ENCODE measurements around the gene SDF4.
A peak's percentile ranks its signal among the peaks of the same experiment; 100 is the strongest.

The SDF4 gene

GRCh38 chr1:1233567-1233892, 1.7 kb upstream of the SDF4 start:
- no peak overlapping the region for H3K9ac ChIP-seq (ENCODE audit: low read length)
- no peak overlapping the region for H3K4me3 ChIP-seq (ENCODE audit: low read depth, low read length)
- no peak overlapping the region for H4K91ac ChIP-seq (ENCODE audit: low read depth, low read length)
- no peak overlapping the region for H4K12ac ChIP-seq (ENCODE audit: low read depth, low read length)
- H3K4me1 ChIP-seq (ENCODE audit: control insufficient read depth in 1 of 2, insufficient read depth in 2 of 2, low read length in 2 of 2) = peaks cover 16 to 27% of the 10 kb centered on the region in 2 experiments
- no peak overlapping the region for H3K14ac ChIP-seq (ENCODE audit: low read length)
- H2AK5ac ChIP-seq (ENCODE audit: low read length) = no peak overlapping the region
- peaks cover 15 to 20% of the 10 kb centered on the region in 2 experiments for H3K36me3 ChIP-seq (ENCODE audit: control insufficient read depth in 1 of 2, insufficient read depth in 2 of 2, low read length in 2 of 2)
- WGBS (ENCODE audit: extremely low coverage, insufficient coverage, insufficient read length) = no CpG with 5 or more reads among the region's 15 CpGs
- H3K27me3 ChIP-seq (ENCODE audit: insufficient read depth, low read length) = no peaks in the 10 kb centered on the region
- H2BK120ac ChIP-seq (ENCODE audit: insufficient read depth, low read length, poor library complexity) = no peak overlapping the region
- H3K4me2 ChIP-seq (ENCODE audit: low read length) = no peak overlapping the region
- H3K9me3 ChIP-seq (ENCODE audit: insufficient read depth, low read depth, low read length) = peaks cover 12% of the 10 kb centered on the region
- no peak overlapping the region for H3K23ac ChIP-seq (ENCODE audit: low read length)
- no peak overlapping the region for H2AFZ ChIP-seq (ENCODE audit: insufficient read depth, low read length, poor library complexity)
- peaks cover 13% of the 10 kb centered on the region for H3K79me1 ChIP-seq (ENCODE audit: low read length)
- H4K8ac ChIP-seq (ENCODE audit: low read depth, low read length) = no peak overlapping the region
- DNase-seq = no peak
- H2BK12ac ChIP-seq (ENCODE audit: low read length) = no peak overlapping the region
- H3K18ac ChIP-seq (ENCODE audit: low read length) = no peak overlapping the region
- no peak overlapping the region for H2BK5ac ChIP-seq (ENCODE audit: low read depth, low read length, poor library complexity)
- no peak overlapping the region for H3K27ac ChIP-seq (ENCODE audit: low read depth, low read length)
- no peak overlapping the region for H3K4ac ChIP-seq (ENCODE audit: low read depth, low read length)
- H3K79me2 ChIP-seq (ENCODE audit: control insufficient read depth, insufficient read depth, low read length, poor library complexity) = peaks cover 14% of the 10 kb centered on the region

GRCh38 chr1:1232796-1233566, 1.2 kb upstream of the SDF4 start:
- H3K18ac ChIP-seq (ENCODE audit: low read length) = peak overlapping the region; percentile 86
- peaks cover 16 to 21% of the 10 kb centered on the region in 2 experiments for H3K4me1 ChIP-seq (ENCODE audit: control insufficient read depth in 1 of 2, insufficient read depth in 2 of 2, low read length in 2 of 2)
- peak overlapping the region; percentile 24 for H3K14ac ChIP-seq (ENCODE audit: low read length)
- peak overlapping the region; percentile 55 for H3K4ac ChIP-seq (ENCODE audit: low read depth, low read length)
- peak overlapping the region; percentile 78 for H4K12ac ChIP-seq (ENCODE audit: low read depth, low read length)
- H3K23ac ChIP-seq (ENCODE audit: low read length) = no peak overlapping the region
- peak overlapping the region; percentile 100 for H2AK5ac ChIP-seq (ENCODE audit: low read length)
- no peak overlapping the region for H2BK5ac ChIP-seq (ENCODE audit: low read depth, low read length, poor library complexity)
- peak overlapping the region; percentile 95 for H4K91ac ChIP-seq (ENCODE audit: low read depth, low read length)
- no peak overlapping the region for H2BK120ac ChIP-seq (ENCODE audit: insufficient read depth, low read length, poor library complexity)
- no peak overlapping the region for H3K27ac ChIP-seq (ENCODE audit: low read depth, low read length)
- no peak overlapping the region for H3K9ac ChIP-seq (ENCODE audit: low read length)
- peak overlapping the region; percentile 1 for H3K4me3 ChIP-seq (ENCODE audit: low read depth, low read length)
- peaks cover 12% of the 10 kb centered on the region for H3K9me3 ChIP-seq (ENCODE audit: insufficient read depth, low read depth, low read length)
- H3K27me3 ChIP-seq (ENCODE audit: insufficient read depth, low read length) = no peaks in the 10 kb centered on the region
- H4K8ac ChIP-seq (ENCODE audit: low read depth, low read length) = peak overlapping the region; percentile 97
- H3K4me2 ChIP-seq (ENCODE audit: low read length) = peak overlapping the region; percentile 87
- DNase-seq = no peak
- H2AFZ ChIP-seq (ENCODE audit: insufficient read depth, low read length, poor library complexity) = peak overlapping the region; percentile 97
- H3K79me2 ChIP-seq (ENCODE audit: control insufficient read depth, insufficient read depth, low read length, poor library complexity) = peaks cover 14% of the 10 kb centered on the region
- H2BK12ac ChIP-seq (ENCODE audit: low read length) = peak overlapping the region; percentile 16
- peaks cover 10% of the 10 kb centered on the region for H3K79me1 ChIP-seq (ENCODE audit: low read length)
- WGBS (ENCODE audit: extremely low coverage, insufficient coverage, insufficient read length) = no CpG with 5 or more reads among the region's 98 CpGs
- H3K36me3 ChIP-seq (ENCODE audit: control insufficient read depth in 1 of 2, insufficient read depth in 2 of 2, low read length in 2 of 2) = peaks cover 20 to 26% of the 10 kb centered on the region in 2 experiments

- no peaks in the 10 kb centered on the region for H3K27me3 ChIP-seq (ENCODE audit: insufficient read depth, low read length)
- peak within 1 kb of the TSS; percentile 16 for H2BK12ac ChIP-seq (ENCODE audit: low read length)
- H2AK5ac ChIP-seq (ENCODE audit: low read length) = peak within 1 kb of the TSS; percentile 100
- WGBS (ENCODE audit: extremely low coverage, insufficient coverage, insufficient read length) = no CpG with 5 or more reads among the region's 100 CpGs
- peak within 1 kb of the TSS; percentile 94 for H2BK120ac ChIP-seq (ENCODE audit: insufficient read depth, low read length, poor library complexity)
- peak within 1 kb of the TSS; percentile 96 for H4K91ac ChIP-seq (ENCODE audit: low read depth, low read length)
- H3K9ac ChIP-seq (ENCODE audit: low read length) = peak within 1 kb of the TSS; percentile 96
- H2AFZ ChIP-seq (ENCODE audit: insufficient read depth, low read length, poor library complexity) = peak within 1 kb of the TSS; percentile 99
- peaks cover 12% of the 10 kb centered on the region for H3K9me3 ChIP-seq (ENCODE audit: insufficient read depth, low read depth, low read length)
- H3K4ac ChIP-seq (ENCODE audit: low read depth, low read length) = peak within 1 kb of the TSS; percentile 85
- H3K18ac ChIP-seq (ENCODE audit: low read length) = peak within 1 kb of the TSS; percentile 96
- peaks cover 10% of the 10 kb centered on the region for H3K79me1 ChIP-seq (ENCODE audit: low read length)
- H4K8ac ChIP-seq (ENCODE audit: low read depth, low read length) = peak within 1 kb of the TSS; percentile 97
- H3K36me3 ChIP-seq (ENCODE audit: control insufficient read depth in 1 of 2, insufficient read depth in 2 of 2, low read length in 2 of 2) = peaks cover 27 to 32% of the 10 kb centered on the region in 2 experiments
- H3K14ac ChIP-seq (ENCODE audit: low read length) = peak within 1 kb of the TSS; percentile 96
- peak within 1 kb of the TSS; percentile 96 for H4K12ac ChIP-seq (ENCODE audit: low read depth, low read length)
- H3K27ac ChIP-seq (ENCODE audit: low read depth, low read length) = peak within 1 kb of the TSS; percentile 79
- H3K4me3 ChIP-seq (ENCODE audit: low read depth, low read length) = peak within 1 kb of the TSS; percentile 95
- peak within 1 kb of the TSS; percentile 91 for H3K4me2 ChIP-seq (ENCODE audit: low read length)
- no peak for DNase-seq
- peak within 1 kb of the TSS; percentile 74 for H2BK5ac ChIP-seq (ENCODE audit: low read depth, low read length, poor library complexity)
- H3K4me1 ChIP-seq (ENCODE audit: control insufficient read depth in 1 of 2, insufficient read depth in 2 of 2, low read length in 2 of 2) = peaks cover 16 to 18% of the 10 kb centered on the region in 2 experiments
- peaks cover 14% of the 10 kb centered on the region for H3K79me2 ChIP-seq (ENCODE audit: control insufficient read depth, insufficient read depth, low read length, poor library complexity)
- no peak within 1 kb of the TSS for H3K23ac ChIP-seq (ENCODE audit: low read length)
These were observed 501 bp upstream of the SDF4 start, which contains the start of gene B3GALT6 for GRCh38 chr1:1232208-1232795. Gene B3GALT6, plus strand, starts transcription at chr1:1232237. Its CDS starts 42 bp downstream, at chr1:1232279.

GRCh38 chr1:1230656-1231399, 973 bp downstream of the SDF4 start:
- Histone ChIP-seq H3K79me2 (ENCODE audit: control insufficient read depth, insufficient read depth, low read length, poor library complexity) (peaks cover 14% of the 10 kb centered on the region), H3K27ac (ENCODE audit: low read depth, low read length) (no peak overlapping the region), H3K18ac (ENCODE audit: low read length) (peak overlapping the region; percentile 79), H2AFZ (ENCODE audit: insufficient read depth, low read length, poor library complexity) (peak overlapping the region; percentile 99), H3K4me3 (ENCODE audit: low read depth, low read length) (peak overlapping the region; percentile 95), H3K4ac (ENCODE audit: low read depth, low read length) (peak overlapping the region; percentile 41), H2BK5ac (ENCODE audit: low read depth, low read length, poor library complexity) (peak overlapping the region; percentile 74), H3K27me3 (ENCODE audit: insufficient read depth, low read length) (no peaks in the 10 kb centered on the region), H3K14ac (ENCODE audit: low read length) (peak overlapping the region; percentile 96), H4K91ac (ENCODE audit: low read depth, low read length) (peak overlapping the region; percentile 96), H4K8ac (ENCODE audit: low read depth, low read length) (peak overlapping the region; percentile 96), H2BK12ac (ENCODE audit: low read length) (peak overlapping the region; percentile 16), H3K79me1 (ENCODE audit: low read length) (peaks cover 10% of the 10 kb centered on the region), H3K36me3 (ENCODE audit: control insufficient read depth in 1 of 2, insufficient read depth in 2 of 2, low read length in 2 of 2) (peaks cover 40 to 46% of the 10 kb centered on the region in 2 experiments), H3K4me1 (ENCODE audit: control insufficient read depth in 1 of 2, insufficient read depth in 2 of 2, low read length in 2 of 2) (peaks cover 16% of the 10 kb centered on the region in 2 experiments), H2AK5ac (ENCODE audit: low read length) (peak overlapping the region; percentile 22), H4K12ac (ENCODE audit: low read depth, low read length) (peak overlapping the region; percentile 96), H3K23ac (ENCODE audit: low read length) (no peak overlapping the region), H3K9ac (ENCODE audit: low read length) (peak overlapping the region; percentile 96), H2BK120ac (ENCODE audit: insufficient read depth, low read length, poor library complexity) (peak overlapping the region; percentile 94), H3K4me2 (ENCODE audit: low read length) (peak overlapping the region; percentile 91), H3K9me3 (ENCODE audit: insufficient read depth, low read depth, low read length) (peaks cover 12% of the 10 kb centered on the region)
- DNase-seq = peak in 1 of 2 donors; percentile 21
- WGBS (ENCODE audit: extremely low coverage, insufficient coverage, insufficient read length) = no CpG with 5 or more reads among the region's 24 CpGs

All from trophoblast cell (in vitro differentiated cells and primary cell).